Stimulated activated CD4-positive, alpha-beta T cell treated with anti-CD3 and anti-CD28 coated beads, Interleukin-4, amount 100 ng/mL, for 4 hours (primary cell): ENCODE results near the gene SPATA16.
"Not testable (repeated sequence)": the region's sequence is repeated elsewhere in the genome, so short reads cannot be mapped to it uniquely, and the experiment has no call there.

Experiments used
- DNase-seq, 2 experiments: peaks; one replicate each; pipeline ENCODE4 v3.0.0-alpha.2; 2020

SPATA16 gene, protein sequence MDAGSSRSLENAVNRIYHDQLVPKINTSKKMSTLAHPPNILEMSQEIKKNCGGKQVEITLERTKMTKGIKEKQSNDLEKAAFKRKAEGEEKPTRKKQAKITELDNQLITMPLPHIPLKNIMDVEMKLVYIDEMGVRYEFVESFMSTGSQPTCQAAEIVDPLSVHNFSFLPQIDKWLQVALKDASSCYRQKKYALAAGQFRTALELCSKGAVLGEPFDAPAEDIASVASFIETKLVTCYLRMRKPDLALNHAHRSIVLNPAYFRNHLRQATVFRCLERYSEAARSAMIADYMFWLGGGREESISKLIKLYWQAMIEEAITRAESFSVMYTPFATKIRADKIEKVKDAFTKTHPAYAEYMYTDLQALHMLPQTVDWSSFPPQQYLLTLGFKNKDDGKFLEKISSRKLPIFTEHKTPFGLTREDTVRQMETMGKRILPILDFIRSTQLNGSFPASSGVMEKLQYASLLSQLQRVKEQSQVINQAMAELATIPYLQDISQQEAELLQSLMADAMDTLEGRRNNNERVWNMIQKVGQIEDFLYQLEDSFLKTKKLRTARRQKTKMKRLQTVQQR

DNA sequence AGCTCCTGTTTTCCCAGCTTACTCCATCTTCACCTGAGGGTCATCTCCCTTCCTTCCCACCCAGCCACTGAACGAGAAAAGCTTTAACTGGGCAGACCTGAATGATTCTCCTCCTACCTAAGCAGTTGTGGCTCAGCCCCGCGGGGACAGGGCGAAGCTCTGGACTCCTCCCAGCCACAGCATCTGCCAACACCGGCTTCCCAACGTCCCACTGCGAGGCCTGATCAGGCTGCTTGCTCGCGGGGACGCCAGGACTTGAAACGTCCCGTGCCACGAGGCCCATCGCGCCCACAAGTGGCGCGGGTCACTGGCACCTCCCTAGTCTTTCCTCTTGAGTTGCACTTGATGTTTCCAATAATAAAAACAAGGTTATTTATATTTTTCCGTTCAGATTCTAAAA, at the start of gene SPATA16:
Gene SPATA16 (minus strand): TSS at position 250 of the 400 bp plus-strand sequence. CDS start 23,504 bp downstream, outside the sequence.
- DNase-seq, result no peak

DNA sequence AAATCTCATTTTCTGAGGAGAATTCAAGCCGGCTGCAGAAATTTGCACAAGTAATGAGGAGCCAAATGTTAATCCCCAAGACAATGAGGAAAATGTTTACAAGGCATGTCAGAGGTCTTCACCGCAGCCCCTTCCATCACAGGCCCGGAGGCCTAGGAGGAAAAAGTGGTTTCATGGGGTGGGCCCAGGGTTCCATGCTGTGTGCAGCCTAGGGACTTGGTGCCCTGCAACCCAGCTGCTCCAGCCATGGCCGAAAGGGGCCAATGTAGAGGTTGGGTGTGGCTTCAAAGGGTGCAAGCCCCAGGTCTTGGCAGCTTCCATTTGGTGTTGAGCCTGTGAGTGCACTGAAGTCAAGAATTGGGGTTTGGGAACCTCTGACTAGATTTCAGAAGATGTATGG, 42.0 kb upstream of the SPATA16 start:
- DNase-seq, result not testable (repeated sequence)

DNA sequence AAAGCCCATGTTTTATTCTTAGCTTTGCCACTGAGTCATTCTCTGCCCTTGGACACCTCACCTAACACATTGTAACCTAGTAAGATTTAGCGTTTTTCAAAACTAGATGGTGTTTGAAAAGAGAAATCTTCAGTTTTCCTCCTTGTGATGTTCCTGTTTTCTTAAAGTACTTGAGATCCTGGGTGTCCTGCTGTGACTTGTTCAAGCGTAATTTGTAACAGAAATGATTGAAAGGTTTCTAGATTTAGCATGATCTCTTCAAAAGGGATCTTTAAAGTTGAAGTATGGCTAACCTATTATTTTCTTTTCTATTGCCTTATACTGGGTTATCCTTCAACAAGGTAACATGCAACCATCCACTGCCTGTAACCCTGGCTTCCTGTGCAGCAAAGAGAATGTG, 32.6 kb upstream of the SPATA16 start:
- DNase-seq, result no peak

DNA sequence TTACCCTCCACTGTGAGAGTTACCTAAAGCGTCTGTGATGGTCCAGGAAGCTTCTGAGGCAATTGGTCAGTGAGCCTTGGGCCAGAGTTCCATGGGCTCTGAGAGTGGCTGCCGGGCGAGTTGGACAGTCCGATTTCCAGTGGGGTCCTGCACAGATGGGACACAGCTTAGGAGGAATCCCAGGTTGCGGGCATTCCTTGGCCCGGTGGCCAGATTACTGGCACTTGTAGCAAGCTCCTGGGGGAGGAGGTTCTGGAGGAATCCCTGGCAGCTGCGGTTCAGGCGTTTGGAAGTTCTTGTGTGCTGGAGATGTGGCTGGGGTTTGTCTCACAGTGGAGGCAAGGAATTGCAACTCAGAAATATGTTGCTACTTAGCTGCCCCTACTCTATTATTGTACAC, 18.1 kb upstream of the SPATA16 start:
- DNase-seq, result not testable (repeated sequence)

DNA sequence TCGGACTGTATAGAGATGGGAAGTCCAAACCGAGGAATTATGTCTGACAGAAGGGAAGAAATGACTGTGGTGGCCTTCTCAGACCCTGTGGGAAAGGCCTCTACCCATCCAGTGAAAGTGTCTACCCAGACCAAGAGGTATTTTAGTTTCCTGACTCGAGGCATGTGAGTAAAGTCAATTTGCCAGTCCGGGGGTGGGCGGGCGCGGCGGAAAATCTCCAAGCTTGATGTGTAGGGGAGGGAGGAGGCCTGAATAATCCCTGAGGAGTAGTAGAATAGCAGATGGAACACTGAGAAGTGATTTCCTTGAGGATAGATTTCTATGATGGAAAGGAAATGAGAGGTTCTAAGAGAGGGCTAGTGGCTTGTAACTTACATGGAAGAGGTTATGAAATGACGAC, 15.5 kb upstream of the SPATA16 start:
- DNase-seq, result not testable (repeated sequence)

DNA sequence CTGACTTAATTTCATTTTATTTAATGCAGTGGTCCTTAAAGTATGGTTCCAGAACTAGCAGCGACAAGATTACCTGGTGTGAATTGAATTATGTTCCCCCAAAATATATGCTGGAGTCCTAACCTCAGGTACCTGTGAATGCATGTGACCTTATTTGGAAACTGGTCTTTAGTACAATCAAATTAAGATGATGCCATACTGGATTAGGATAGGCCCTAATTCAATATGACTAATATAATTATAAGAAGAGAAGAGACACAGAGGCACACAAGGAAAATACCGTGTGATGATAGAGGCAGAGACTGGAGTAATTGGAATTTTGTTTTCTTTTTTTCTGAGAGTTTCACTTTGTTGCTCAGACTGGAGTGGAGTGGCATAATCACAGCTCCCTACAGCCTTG, 12.6 kb upstream of the SPATA16 start:
- no peak for DNase-seq

DNA sequence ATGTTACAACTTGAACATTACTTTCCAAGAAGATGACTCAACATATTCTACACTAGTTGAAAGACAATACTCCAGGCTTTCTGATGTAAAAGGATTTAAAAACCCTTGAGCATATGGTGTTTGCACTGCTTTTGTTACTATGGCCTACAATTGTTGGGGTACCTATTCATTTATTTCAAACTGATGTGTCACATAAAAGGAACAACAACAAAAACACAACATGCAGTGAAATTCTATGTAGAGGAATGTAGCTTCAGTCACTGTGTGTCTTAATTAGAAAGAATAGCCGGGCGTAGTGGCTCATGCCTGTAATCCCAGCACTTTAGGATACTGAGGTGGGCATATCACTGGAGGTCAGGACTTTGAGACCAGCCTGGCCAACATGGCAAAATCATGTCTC, 1.6 kb downstream of the SPATA16 start:
- no peak for DNase-seq

DNA sequence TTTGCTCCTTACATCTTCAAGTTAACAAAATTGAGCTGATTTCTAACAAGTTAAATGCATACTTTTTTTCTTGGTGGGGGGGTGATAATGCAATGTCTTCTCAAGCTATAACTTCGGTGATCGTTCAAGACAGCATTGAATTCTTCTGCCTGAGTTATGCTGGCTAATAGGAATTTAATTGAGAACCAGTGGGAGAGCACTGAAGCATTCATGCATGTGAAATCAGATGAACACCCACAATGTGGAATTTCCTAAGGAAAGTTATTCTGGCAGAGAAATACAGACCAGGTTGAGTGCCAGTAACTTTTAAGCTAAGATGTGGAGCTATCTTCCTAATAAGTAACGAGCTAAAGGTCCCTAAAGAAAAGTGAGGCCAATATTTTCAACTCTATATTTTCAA, 3.0 kb downstream of the SPATA16 start:
- no peak for DNase-seq

DNA sequence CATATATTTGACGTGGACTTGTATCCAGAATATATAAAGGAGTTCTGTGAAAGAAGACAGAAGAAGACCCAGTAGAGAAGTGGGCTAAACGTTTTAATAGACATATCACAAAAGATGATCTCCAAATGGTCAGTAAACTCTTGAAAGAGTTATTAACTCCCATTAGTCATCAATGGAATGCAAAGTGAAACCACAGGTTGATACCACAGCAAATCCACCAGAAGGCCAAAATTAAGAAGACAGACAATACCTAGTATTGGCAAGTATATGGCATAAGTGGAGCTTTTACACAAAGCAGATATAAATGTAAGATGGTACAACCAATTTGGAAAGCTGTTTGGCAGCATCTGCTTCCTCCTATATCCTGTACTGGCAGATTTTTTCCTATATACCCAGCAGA, 6.0 kb downstream of the SPATA16 start:
- no peak for DNase-seq

DNA sequence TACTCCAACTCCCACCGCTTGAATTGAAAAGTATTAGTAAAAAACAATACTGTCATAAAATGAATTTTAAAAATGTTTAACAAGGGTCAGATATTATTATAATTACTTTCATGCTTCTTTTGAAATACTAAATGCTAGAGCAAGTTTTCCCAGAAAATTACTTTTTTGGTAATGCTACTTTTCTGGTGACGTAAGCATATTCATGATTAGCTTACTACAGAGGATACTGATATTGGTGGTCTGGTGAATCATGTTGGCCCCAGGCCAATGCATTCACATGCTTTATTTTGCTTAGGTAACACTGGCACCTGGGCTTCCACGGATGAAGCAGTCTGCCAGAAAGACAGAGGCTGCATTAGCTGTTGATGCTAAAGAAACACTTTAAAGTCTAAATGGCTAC, 12.4 kb downstream of the SPATA16 start:
- DNase-seq, result no peak

DNA sequence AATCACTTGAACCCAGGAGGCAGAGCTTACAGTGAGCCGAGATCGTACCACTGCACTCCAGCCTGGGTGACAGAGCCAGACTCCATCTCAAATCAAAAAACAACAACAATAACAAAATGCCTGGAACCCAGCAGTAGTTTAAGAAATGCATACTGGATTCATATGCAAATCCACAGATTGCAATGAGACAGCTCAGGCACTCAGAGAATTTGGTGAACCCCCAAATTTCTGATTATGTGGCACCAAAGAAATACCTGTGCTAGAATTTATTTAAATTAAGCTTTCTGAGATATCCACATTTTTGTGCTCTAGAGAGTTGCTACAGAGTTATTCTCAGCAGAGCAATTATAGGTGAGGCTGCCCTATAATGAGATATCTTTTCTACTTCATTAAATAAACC, 29.7 kb downstream of the SPATA16 start:
- no peak for DNase-seq

DNA sequence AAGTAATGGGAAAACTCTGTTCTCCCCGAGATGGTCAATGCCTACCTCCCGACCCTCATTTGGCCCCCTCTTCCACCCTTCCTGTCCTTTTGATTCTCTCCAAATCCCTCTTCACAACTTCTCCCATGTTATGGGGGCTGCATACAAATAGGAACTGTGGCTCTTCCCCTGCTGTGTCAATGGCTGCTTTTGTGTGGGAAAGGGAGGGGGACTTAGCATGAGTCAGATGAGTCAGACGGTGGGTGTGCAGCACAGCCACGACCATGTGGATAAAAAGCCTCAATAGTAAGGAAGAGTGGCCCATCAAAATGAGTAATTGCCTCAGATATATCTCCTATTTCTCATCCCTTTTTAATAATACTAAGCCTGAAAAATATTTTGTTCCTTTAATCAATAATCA, 31.9 kb downstream of the SPATA16 start:
- no peak for DNase-seq

DNA sequence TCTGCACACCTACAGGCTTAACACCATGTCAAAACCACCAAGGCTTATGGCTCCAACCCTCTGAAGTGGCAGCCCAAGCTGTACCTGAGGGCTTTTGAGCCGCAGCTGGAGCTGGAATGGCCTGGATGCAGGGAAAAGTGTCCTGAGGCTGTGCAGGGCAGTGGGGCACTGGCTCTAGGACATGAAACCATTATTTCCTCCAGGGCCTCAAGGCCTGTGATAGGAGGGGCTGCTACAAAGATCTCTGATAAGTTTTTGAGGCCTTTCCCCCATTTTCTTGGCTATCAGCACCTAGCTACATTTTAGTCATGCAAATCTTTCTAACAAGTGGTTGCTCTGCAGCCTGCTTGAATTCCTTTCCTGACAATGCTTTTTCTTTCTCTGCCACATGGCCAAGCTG, 37.6 kb downstream of the SPATA16 start:
- DNase-seq, result no peak

DNA sequence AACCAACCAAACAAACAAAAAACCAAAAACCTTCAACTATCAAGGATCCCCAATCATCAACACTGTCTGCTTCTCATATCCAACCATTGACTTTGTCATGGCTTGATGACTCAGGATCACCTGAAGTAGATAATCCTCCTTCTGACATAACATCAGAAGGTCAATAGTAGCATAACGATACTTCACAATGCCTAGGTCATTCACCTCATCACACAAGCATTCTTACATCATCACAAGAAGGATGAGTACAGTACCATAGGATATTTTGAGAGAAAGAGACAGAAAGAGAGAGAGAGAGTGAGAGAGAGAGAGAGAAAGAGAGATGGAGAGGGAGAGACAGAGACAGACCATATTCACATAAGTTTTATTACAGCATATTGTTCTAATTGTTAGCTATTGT, 42.1 kb downstream of the SPATA16 start:
- no peak for DNase-seq

DNA sequence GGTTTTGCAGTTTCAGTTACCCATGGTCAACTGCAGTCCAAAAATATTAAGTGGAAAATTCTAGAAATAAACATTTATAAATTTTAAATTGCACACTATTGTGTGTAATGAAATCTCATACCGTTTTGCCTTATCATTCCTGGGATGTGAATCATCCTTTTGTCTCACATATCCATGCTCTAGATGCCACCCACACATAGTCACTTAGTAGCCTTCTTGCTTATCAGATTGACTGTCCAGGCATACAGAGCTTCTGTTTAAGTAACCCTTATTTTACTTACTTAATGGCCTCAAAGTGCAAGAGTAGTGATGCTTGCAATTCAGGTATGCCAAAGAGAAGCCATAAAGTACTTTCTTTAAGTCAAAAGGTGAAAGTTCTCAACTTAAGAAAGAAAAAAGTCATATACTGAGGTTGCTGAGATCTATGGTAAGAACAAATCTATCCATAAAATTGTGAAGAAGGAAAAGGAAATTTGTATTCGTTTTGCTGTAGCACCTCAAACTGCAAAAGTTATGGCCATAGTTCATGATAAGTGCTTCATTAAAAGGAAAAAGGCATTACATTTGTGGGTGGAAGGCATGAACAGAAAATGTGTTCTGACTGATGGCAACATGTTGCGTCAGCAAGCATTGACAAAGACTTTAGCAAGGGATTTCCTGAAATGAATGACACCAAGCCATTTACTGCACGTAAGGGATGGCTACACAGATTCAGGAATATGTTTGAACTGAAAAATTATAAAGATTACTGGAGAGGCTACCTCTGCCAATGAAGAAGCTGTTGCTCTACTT, 43.8 kb downstream of the SPATA16 start:
- DNase-seq, result no peak

DNA sequence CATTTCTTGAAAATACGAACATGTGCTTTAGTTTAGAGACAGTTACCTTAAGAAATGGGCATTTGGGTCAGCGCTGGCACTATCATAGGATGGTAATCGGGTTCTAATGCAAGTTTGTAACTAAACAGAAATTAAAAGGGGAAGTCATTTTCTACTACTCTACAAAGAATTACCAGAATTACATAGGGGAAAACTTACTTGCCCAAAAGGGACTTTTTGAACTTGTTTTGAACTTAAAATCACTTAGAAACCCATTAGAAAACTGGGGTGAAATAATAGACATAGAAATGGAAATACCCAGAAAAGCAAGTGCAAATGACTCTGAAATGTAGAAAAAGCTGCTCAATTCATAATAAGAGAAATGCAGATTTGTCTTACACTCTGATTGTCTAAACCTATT, 44.9 kb downstream of the SPATA16 start:
- no peak for DNase-seq

DNA sequence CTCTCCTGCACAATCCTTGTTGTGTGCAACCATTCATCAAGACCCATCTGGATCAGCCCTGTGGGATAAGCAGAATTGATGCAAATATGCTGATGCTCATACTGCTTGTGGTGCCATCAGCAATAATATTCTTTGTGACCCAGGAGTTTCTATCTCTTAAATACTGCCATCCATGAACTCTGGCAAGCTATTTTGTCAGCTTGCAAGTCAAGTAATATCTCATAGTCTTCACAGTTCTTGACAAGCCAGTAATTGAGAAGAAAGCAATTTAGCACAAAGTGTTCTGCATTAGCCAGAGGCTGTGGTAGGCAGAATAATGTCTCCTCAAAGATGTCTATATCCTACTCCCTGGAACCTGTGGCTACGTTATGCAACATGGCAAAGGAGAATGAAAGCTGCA, 49.0 kb downstream of the SPATA16 start:
- no peak for DNase-seq

DNA sequence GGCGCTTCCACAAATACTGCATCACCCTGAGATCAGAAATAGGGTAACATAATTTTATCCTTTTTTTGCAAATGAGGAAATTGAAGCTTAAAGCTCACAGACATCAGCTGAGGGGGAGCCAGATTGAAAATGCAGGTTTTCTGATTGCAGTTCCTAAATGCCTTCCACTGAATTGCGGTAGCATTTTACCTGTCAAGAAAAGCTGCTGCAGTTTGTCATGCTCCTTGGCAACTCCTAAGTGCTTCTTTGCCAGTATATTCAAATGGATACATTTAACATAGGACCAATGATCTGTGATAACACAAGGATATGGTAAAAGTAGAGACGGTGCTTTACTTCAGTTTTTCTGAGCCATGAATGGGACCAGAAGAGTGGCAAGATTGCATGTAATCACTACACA, 50.5 kb downstream of the SPATA16 start:
- DNase-seq, result no peak

DNA sequence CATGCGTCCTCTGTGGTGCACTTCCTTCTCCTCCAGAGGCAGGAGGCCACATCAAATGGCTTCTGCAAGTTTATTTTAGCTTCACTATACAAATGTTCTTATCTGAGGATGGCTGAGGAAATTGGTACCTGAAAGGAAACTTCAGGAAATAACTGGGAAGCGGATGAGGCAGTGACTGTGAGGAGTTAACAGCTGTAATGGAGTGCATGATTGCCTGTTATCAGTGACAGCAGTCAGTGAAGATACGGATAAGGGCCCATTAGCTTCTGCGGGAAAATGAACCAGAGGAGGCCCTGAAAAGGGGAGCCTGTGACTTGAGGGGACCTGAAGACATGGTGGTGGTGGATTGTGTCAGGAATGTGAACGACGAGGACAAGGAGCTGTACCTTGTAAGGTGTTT, 51.8 kb downstream of the SPATA16 start:
- DNase-seq, result no peak

DNA sequence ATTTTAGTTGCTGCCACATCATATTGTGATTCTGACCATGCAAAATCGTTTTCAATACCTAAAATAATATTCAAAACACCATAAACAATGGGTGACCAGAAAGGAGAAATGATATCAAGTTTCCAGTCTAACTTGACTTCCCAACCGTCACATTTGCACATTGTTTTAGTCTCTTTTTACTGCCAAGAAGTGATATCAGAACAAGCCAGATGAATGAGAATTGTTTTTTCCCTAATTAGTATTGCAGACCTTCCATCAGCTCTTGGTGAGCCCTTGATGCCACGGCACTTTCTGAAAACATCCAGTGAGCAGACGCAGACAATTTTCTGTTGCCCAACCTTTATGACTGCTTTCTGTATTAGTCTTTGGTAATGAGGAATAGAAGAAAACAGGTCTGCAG, 62.5 kb downstream of the SPATA16 start:
- no peak for DNase-seq

DNA sequence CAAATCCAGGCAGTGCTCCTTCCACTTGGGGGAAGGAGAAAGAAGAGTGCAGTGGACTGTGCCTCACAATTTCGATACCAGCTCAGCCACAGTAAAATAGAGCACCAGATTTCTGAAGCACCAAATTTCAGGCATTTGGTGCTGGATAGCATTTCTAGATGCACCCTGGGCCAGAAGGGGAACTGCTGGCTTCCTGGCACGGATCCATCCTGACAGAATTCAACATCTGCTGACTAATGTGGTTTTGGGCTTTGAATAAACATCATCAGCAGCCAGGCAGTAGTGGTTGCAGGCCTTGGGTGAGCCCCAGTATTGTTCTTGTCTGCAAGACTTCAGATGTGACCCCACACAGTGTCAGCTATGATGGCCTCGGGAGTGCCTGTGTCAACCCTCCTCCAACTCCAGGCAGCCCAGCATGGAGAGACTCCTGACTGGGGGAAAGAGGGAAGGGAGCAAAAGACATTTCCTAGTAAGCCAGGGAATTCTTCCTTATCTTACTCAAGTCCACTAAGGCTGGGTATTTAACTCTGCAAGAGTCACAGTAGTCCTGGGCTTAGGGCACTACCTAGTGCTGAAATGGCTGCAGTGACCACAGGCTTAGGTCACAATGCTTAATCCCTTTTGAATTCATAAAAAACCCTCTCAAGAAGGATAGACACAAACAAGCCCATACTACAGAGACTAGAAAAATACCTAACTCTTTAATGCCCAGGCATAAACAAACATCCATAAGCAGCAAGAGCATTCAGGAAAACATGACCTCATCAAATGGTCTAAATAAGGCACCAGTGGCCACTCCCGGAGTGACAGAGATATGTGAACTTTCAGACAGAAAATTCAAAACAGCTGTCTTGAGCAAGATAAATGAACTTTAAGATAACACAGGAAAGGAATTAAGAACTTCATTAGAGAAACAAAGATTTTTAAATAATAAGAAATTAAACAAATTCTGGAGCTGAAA, 74.7 kb downstream of the SPATA16 start:
- no peak for DNase-seq

DNA sequence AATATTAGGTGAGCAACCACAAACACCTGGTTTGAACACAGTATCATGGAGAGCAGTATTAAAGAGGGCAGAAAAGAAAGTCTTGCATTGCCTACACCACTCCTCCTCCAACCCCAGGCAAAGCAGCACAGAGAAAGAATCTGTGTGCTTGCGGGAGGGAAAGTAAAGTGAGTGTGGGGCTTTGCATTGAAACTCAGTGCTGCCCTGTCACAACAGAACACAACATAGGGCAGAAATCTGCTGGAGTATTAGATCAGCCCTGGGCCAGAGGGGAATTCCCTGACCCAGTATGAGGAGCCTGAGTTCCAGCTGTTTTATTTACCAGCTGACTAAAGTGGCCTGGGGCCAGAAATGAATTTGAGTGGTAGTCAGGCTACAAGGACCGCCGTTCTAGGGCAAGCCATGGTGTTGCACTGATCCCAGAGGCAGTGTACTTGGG, 75.5 kb downstream of the SPATA16 start:
- no peak for DNase-seq

DNA sequence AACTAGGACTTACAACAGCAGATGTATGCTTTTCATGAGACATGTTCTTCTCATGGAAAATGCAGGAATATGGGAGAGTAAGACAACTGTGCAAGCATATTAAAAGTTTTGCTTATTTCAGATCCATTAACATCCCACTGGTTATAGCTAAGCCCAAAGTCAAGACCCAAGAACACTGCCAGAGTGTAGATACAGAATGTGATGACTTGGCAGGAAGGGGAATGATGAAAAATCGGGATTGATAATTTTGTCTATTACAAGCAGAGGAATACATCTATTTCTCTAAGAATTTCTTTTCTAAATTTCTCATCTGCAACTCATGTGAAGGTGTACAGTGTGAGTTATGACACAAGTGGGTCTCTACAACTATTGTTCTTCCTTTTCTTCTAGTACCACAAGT, 76.4 kb downstream of the SPATA16 start:
- DNase-seq, result no peak
